Activated T-cell treated with anti-CD3 and anti-CD28 coated beads, Interleukin-2, amount 50 U/mL, for 4 hours (primary cell): Measurements from ENCODE around the gene HLA-DQA1. TPM values are rescaled to one million over a fixed set of nuclear protein-coding genes. Genes with fewer than 3 reads are reported as not detected.
A peak's percentile ranks its signal among the peaks of the same experiment; 100 is the strongest.

Experiments used
- ATAC-seq, 2 donors: fragments of 200-7000 bp; cut with Tn5 transposase; one replicate each; pipeline ENCODE4 v1.10.0; 2021
- DNase-seq: peaks from one replicate; pipeline ENCODE4 v3.0.0-alpha.2; 2020
- H3K27me3 Mint-ChIP-seq: one replicate; pipeline ENCODE4 v1.8.0; 2021; ENCODE audit warnings: low read depth, mixed read lengths
- H3K36me3 Mint-ChIP-seq: one replicate; pipeline ENCODE4 v1.8.0; 2022; ENCODE audit warnings: mixed read lengths; ENCODE audit not compliant: insufficient read depth
- H3K4me1 Mint-ChIP-seq: one replicate; pipeline ENCODE4 v1.8.0; 2021; ENCODE audit warnings: low read depth, mixed read lengths
- H3K4me3 Mint-ChIP-seq: one replicate; pipeline ENCODE4 v1.8.0; 2021; ENCODE audit warnings: mild to moderate bottlenecking, moderate library complexity, mixed read lengths
- H3K9me3 Mint-ChIP-seq: one replicate; pipeline ENCODE4 v1.8.0; 2021; ENCODE audit warnings: mixed read lengths
- total RNA-seq, 3 donors: library from RNA; stranded (reverse); gene quantifications; one replicate each; pipeline ENCODE4 v1.2.1, GENCODE V29; 2021

The HLA-DQA1 gene
- total RNA-seq, 3 donors from 2014 or later, result 6.6 to 13.1 (median 6.7) TPM

DNA sequence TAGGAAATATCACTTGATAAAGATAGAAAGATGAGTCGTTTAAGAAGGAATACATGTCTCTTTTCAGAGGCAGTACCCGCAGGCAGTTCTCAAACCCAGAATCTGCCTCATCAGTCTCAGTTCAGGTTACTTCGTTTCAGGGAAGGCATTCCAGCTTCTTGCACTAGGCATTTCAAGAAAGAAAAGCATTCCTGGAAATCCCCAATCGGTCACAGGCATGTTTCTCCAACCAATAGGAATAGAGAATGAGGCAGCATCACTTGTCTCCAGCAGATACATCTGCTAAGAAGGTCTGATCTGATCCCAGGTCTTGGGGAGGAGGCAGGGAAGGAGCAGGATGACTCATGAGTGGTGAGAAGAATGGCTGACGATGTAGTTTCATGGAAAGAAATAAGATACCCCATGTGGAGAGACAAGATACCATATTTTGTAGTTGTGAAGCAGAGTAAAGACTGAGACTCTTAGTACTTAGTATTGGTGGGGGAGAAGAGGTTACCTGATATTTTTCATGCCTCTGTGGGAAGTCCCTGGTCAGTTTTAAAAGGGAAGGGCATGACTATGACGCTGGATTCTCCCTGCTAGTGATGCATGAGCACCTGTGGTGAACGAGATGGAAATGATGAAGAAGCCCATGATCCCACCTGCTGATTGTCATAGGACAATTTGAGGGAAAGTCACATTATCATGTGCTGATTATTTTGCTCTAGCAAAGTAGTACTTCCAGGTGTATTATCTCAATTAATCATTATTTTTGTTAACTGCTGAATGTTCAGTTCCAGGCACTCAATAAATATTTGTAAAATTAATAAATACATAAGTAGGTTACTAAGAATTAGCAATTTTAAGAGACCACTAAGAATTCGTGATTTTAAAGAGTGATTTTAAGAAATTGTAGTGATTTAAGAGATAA, 27.2 kb upstream of the HLA-DQA1 start:
- ATAC-seq (peak; percentile 96 to 99), DNase-seq (peak; percentile 45)
- Mint-ChIP-seq H3K4me1 (peaks cover 13% of the 10 kb centered on the region), H3K27me3 (peaks cover 3% of the 10 kb centered on the region), H3K9me3 (no peaks in the 10 kb centered on the region), H3K36me3 (no peaks in the 10 kb centered on the region), H3K4me3 (no peak overlapping the region)

- DNase-seq, result no peak
- Mint-ChIP-seq H3K36me3 (no peaks in the 10 kb centered on the region), H3K4me3 (no peak overlapping the region), H3K9me3 (no peaks in the 10 kb centered on the region), H3K27me3 (peaks cover 3% of the 10 kb centered on the region), H3K4me1 (peaks cover 11% of the 10 kb centered on the region)
- no peak for ATAC-seq
Observed at GRCh38 chr6:32610682-32611296, 26.4 kb upstream of the HLA-DQA1 start.

GRCh38 chr6:32613475-32613874, 23.7 kb upstream of the HLA-DQA1 start:
- Mint-ChIP-seq H3K9me3 (no peaks in the 10 kb centered on the region), H3K36me3 (no peaks in the 10 kb centered on the region), H3K4me1 (peaks cover 15% of the 10 kb centered on the region), H3K4me3 (no peak overlapping the region), H3K27me3 (no peaks in the 10 kb centered on the region)
- ATAC-seq (no peak), DNase-seq (no peak)

DNA sequence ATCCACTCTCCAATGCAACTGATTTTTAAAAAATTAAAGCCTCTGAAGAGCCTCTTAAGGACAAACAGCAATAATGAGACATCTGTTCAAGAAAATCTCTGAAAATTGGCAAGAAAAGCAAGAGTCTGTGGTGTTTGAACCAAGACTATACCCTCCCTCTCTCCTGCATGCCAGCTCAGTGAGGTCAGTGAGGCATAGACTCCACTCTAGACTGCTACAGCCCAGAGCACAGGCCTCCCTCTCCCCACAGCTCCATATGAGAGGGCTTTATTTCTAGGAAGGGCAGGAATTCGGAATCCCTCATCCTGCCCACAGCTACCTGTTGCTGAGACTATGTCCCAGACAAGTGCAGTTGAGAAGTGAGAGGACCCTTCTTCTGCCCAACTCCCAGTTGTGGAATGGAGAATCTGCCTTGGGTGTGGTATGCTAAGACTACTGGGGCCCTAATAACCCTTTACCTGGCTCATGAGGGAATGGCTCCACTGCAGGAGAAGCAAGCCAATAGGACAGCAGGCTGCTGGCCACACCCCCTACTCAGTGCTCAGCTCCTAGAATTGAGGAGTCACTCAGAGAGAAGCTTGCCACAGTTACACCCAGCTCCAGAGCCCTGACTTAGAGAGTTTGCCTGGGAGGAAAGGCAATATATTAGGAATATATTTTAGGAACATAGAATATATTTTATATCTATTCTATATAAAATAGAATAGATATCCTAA, 22.7 kb upstream of the HLA-DQA1 start:
- no peak for DNase-seq
- Mint-ChIP-seq H3K27me3 (no peaks in the 10 kb centered on the region), H3K4me3 (no peak overlapping the region), H3K9me3 (no peaks in the 10 kb centered on the region), H3K4me1 (peaks cover 14% of the 10 kb centered on the region), H3K36me3 (no peaks in the 10 kb centered on the region)
- no peak for ATAC-seq

DNA sequence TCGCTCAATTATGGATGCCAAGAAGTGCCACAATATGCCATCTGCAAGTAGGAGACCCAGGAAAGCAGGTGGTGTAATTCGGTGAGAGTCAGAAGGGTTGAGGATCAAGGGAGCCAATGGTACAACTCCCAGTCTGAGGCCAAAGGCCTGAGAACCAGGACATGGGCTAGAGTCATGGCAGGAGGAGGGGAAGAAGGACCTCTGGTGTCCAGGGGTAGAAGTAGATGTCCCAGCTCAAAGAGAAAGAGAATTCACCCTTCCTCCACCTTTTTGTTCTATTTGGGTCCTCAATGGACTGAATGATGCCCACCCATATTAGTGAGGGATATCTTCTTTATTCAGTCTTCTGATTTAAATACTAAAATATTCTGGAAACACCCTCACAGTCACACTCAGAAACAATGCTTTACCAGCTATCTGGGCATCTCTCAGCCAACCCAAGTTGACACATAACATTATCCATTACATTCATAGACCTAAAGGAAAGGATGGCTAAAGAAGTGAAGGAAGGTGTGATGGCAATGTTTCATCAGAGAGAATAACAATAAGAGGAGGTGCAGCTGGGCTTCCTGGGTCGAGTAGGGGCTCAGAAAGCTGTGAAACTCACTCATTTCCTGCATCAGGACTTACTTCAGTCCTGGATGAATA, 21.2 kb upstream of the HLA-DQA1 start:
- Mint-ChIP-seq H3K4me1 (peaks cover 14% of the 10 kb centered on the region), H3K27me3 (no peaks in the 10 kb centered on the region), H3K36me3 (no peaks in the 10 kb centered on the region), H3K4me3 (no peak overlapping the region), H3K9me3 (no peaks in the 10 kb centered on the region)
- ATAC-seq (peak in 1 of 2 donors; percentile 76), DNase-seq (no peak)

- peaks cover 26% of the 10 kb centered on the region for H3K4me1 Mint-ChIP-seq
- no peaks in the 10 kb centered on the region for H3K9me3 Mint-ChIP-seq
- ATAC-seq (no peak), DNase-seq (no peak)
- H3K4me3 Mint-ChIP-seq, result no peak overlapping the region
- H3K27me3 Mint-ChIP-seq, result no peaks in the 10 kb centered on the region
- no peaks in the 10 kb centered on the region for H3K36me3 Mint-ChIP-seq
Observed at GRCh38 chr6:32617751-32618150, 19.5 kb upstream of the HLA-DQA1 start.

- no peak for ATAC-seq
- Mint-ChIP-seq H3K9me3 (no peaks in the 10 kb centered on the region), H3K27me3 (no peaks in the 10 kb centered on the region), H3K4me1 (peaks cover 38% of the 10 kb centered on the region), H3K36me3 (no peaks in the 10 kb centered on the region), H3K4me3 (no peak overlapping the region)
- DNase-seq, result no peak
Observed at GRCh38 chr6:32621372-32621771, 15.8 kb upstream of the HLA-DQA1 start.

DNA sequence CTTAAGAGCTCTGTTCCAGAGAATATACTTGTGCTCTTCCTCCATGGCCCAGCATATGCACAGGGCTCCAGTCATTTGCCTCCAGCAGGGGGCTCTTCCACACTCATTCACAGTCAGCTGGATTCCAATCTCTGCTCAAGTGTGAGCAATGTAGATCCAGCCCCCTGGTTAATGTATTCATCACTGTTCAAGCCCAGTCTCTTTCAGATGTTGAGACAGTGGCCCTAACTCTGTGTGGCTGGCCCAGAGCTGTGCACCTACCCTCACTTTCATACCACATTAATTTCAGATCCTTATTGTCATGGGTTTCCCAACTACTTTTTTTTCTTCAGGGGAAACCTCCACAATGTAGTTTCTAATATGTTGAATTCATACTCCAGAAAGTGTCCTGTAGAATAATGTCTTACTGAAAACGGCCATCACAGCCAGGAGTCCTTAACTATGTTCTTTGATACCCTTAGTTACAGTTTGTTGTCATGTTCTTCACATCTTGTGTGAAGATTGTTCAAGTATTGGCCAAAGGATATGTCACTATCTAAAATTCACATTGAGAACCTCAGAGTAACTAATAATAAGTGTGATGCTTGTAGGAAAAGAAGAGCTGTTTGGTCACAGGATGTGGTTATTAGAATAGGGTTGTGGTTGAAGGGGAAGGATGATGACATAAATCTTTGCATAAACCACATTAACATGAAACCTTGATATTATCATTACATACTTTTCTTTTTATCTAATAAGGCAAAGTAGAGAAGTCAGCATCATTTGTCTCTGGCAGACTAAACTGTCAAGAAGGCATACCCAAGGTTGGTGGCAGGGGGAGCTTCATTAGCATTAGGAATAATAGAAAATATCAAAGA, 14.4 kb upstream of the HLA-DQA1 start:
- Mint-ChIP-seq H3K4me3 (peak overlapping the region; percentile 72), H3K4me1 (peaks cover 43% of the 10 kb centered on the region), H3K36me3 (no peaks in the 10 kb centered on the region), H3K27me3 (no peaks in the 10 kb centered on the region), H3K9me3 (no peaks in the 10 kb centered on the region)
- DNase-seq (peak; percentile 46), ATAC-seq (peak; percentile 84 to 90)

- Mint-ChIP-seq H3K36me3 (no peaks in the 10 kb centered on the region), H3K4me1 (peaks cover 50% of the 10 kb centered on the region), H3K4me3 (no peak overlapping the region), H3K9me3 (no peaks in the 10 kb centered on the region), H3K27me3 (no peaks in the 10 kb centered on the region)
- no peak for DNase-seq
- no peak for ATAC-seq
Observed at GRCh38 chr6:32623693-32624092, 13.5 kb upstream of the HLA-DQA1 start.

GRCh38 chr6:32624565-32624964, 12.6 kb upstream of the HLA-DQA1 start:
- no peaks in the 10 kb centered on the region for H3K36me3 Mint-ChIP-seq
- DNase-seq (no peak), ATAC-seq (no peak)
- no peak overlapping the region for H3K4me3 Mint-ChIP-seq
- H3K4me1 Mint-ChIP-seq, result peaks cover 50% of the 10 kb centered on the region
- no peaks in the 10 kb centered on the region for H3K27me3 Mint-ChIP-seq
- H3K9me3 Mint-ChIP-seq, result no peaks in the 10 kb centered on the region

DNA sequence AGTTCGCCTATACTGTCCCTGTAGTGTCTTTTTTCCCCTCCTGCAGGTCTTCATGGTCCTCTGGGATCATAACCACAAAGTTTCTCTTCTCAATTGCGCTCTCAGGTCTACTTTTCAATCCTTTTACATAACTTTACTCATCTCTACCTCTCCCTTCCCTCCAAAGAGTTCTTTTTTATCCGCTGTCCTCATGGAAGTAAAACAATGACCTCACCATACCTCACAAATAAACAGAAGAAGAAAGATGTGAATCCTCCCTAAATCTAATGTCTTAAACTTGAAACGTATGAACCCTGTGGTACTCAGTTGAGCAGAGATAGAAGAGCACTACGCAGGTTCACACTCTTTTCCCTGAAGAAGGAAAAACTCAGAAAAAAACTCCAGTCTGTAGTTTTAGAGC, 12.1 kb upstream of the HLA-DQA1 start:
- peaks cover 50% of the 10 kb centered on the region for H3K4me1 Mint-ChIP-seq
- H3K36me3 Mint-ChIP-seq, result no peaks in the 10 kb centered on the region
- H3K9me3 Mint-ChIP-seq, result no peaks in the 10 kb centered on the region
- no peaks in the 10 kb centered on the region for H3K27me3 Mint-ChIP-seq
- no peak overlapping the region for H3K4me3 Mint-ChIP-seq
- DNase-seq (no peak), ATAC-seq (no peak)

DNA sequence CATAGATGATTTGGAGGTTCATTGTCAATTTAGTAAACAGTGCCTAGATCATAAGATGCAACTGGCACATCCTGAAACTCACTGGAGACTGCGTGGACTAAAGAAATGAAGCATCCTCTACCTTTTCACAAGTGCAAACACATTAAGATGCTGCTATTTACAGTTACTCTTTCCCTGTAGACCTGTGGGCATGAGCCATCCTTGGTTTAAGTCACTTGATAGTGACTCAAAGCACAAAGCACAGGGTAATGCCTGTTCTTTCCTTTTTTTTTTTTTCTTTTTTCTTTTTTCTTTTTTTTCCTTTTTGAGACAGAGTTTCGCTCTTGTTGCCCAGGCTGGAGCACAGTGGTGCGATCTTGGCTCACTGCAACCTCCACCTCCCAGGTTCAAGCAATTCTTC, 10.0 kb upstream of the HLA-DQA1 start:
- H3K36me3 Mint-ChIP-seq, result no peaks in the 10 kb centered on the region

DNA sequence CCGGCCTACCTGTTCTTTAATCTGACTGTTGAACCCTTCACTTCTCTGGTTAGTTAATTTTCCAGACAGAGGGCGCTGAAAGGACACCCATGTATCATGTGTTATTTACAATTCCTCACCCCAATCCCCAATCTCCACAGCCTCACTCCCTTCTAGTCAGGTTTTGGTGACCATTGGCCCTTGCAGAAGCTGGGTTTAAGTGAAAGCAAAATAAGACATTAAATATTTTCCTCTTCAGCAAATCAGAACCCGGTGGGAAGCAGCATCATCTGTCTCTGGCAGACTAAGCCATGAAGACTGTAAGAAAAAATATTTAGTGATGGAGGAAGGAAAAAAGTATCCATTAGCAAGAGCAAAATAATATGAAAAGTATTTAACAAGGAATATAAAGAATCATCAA, 9.4 kb upstream of the HLA-DQA1 start:
- H3K27me3 Mint-ChIP-seq, result no peaks in the 10 kb centered on the region
- ATAC-seq, result no peak
- H3K9me3 Mint-ChIP-seq, result no peaks in the 10 kb centered on the region
- no peak overlapping the region for H3K4me3 Mint-ChIP-seq
- no peak for DNase-seq
- H3K4me1 Mint-ChIP-seq, result peaks cover 46% of the 10 kb centered on the region
- no peaks in the 10 kb centered on the region for H3K36me3 Mint-ChIP-seq

More for the DNA sequence above, 10.0 kb upstream of the HLA-DQA1 start:
- peaks cover 46% of the 10 kb centered on the region for H3K4me1 Mint-ChIP-seq
- ATAC-seq, result no peak
- H3K4me3 Mint-ChIP-seq, result no peak overlapping the region
- no peaks in the 10 kb centered on the region for H3K9me3 Mint-ChIP-seq
- no peaks in the 10 kb centered on the region for H3K27me3 Mint-ChIP-seq
- DNase-seq, result no peak
